ENCODE data around the gene CCRL2. TPM values are rescaled to one million over a fixed set of nuclear protein-coding genes. Genes with fewer than 3 reads are reported as not detected.

CCRL2 gene
- total RNA-seq, 4 donors from 2014 or later = 4.1 to 27.2 (median 17.0) TPM

DNA sequence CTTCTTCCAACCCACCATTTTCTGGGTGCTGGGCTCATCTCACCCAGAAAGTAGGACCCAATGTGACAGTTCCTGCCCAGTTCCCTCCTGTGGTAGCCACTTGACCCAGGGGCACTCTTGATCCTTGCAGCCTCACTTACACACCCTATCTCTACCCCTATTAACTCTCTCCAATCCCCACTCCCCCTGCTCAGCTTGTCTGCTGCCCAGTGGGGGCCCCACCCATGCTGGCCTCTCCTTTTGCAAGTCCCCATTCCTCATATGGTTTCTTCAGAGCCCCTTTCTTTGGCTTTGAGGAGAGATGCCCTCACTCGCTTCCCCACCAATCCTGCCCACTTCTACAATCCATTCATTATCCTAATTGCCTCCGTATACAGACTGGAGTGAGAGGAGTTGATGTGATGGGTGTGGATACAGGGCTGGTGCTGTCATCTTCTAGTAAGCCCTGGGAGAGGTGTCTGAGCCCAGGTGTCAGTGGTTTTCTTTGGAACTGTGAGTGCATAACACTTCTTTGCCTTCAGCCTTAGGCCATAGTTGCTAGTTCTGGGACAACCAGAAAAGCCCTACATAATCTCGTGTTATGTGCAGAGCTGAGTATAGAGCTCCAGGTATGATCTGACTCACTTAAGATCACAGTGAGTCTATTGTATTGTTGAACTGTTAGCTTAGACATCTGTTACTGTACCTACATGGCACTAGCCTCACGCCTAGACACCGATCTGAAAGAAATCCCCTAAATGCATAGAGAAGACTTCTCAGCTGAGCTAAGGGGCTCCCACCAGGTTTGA lies 41.1 kb upstream of the CCRL2 start:
- TF ChIP-seq, protein P1, sequence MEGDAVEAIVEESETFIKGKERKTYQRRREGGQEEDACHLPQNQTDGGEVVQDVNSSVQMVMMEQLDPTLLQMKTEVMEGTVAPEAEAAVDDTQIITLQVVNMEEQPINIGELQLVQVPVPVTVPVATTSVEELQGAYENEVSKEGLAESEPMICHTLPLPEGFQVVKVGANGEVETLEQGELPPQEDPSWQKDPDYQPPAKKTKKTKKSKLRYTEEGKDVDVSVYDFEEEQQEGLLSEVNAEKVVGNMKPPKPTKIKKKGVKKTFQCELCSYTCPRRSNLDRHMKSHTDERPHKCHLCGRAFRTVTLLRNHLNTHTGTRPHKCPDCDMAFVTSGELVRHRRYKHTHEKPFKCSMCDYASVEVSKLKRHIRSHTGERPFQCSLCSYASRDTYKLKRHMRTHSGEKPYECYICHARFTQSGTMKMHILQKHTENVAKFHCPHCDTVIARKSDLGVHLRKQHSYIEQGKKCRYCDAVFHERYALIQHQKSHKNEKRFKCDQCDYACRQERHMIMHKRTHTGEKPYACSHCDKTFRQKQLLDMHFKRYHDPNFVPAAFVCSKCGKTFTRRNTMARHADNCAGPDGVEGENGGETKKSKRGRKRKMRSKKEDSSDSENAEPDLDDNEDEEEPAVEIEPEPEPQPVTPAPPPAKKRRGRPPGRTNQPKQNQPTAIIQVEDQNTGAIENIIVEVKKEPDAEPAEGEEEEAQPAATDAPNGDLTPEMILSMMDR (IDR thresholded peaks at IDR 0.05; ENCODE audit: low read depth) = no peak

DNA sequence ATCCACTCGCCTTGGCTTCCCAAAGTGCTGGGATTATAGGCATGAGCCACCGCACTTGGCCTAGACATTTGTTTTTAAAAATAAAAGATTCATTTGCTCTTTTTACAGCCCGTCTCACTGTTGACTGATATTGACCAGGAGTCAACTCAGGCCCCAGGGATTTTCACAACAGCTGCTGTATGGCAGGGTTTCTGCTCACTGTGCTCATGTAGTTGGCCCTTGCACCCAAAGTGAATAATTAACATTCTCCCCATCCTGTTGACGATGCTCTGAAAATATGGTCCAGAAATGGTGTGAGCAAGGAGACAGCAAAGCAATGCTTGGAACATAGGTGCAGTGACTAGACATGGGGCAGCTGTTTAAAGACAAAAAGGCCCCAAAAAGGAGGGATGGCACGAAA lies 39.2 kb upstream of the CCRL2 start:
- TF ChIP-seq, protein P1 (IDR thresholded peaks at IDR 0.05; ENCODE audit: low read depth) = no peak

DNA sequence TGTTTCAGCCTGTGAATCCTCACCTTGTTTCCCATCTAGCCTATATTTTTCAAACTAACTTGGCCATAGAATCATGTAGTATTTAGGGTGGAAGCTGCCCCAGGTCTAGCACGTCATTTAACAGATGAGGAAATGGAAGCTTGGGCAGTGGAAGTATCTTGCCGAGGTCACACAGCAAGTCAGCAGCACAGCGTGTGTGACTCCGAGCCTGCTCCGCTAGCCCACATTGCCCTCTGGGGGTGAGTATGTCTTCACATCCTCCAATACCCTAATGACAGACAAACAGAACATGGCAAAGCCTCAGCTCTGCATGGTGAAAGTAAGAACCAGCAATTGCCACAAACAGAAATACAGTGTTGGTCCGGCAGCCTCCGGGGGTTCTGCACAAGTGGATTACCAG lies 38.5 kb upstream of the CCRL2 start:
- TF ChIP-seq, protein P1 (IDR thresholded peaks at IDR 0.05; ENCODE audit: low read depth) = no peak

DNA sequence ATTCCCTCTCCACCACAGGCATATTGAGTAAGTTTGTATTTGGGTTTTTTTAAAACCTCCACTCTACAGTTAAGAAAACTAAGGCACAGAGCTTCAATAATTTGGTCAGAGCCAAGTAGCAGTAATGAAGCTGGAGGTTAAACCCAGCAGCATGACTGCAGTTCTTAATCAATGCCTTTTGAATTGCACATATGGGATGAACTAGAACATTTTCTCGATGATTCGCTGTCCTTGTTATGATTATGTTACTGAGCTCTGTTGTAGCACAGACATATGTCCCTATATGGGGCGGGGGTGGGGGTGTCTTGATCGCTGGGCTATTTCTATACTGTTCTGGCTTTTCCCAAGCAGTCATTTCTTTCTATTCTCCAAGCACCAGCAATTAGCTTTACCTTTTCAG lies 37.9 kb upstream of the CCRL2 start:
- TF ChIP-seq, protein P1 (IDR thresholded peaks at IDR 0.05; ENCODE audit: low read depth) = no peak

DNA sequence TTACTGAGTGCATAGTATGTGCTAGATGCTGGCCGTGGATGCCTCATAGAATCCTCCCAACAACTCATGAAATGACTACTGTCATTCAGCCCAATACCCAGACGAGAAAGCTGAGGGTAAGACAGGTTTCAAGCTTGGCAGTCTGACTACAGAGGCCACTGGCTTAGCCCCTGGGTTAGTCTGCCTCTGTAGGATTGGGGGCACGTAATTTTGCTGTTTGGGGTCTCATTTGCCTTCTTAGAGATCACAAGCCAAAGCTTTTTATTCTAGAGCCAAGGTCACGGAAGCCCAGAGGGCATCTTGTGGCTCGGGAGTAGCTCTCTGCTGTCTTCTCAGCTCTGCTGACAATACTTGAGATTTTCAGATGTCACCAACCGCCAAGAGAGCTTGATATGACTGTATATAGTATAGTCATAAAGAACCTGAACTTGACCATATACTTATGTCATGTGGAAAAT lies 37.4 kb upstream of the CCRL2 start:
- TF ChIP-seq, protein P1 (IDR thresholded peaks at IDR 0.05; ENCODE audit: low read depth) = no peak

DNA sequence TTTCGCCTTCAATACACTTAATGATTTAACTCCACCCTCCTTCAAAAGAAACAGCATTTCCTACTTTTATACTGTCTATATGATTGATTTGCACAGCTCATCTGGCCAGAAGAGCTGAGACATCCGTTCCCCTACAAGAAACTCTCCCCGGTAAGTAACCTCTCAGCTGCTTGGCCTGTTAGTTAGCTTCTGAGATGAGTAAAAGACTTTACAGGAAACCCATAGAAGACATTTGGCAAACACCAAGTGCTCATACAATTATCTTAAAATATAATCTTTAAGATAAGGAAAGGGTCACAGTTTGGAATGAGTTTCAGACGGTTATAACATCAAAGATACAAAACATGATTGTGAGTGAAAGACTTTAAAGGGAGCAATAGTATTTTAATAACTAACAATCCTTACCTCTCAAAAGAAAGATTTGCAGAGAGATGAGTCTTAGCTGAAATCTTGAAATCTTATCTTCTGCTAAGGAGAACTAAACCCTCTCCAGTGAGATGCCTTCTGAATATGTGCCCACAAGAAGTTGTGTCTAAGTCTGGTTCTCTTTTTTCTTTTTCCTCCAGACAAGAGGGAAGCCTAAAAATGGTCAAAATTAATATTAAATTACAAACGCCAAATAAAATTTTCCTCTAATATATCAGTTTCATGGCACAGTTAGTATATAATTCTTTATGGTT lies 36.1 kb upstream of the CCRL2 start, which contains the start of gene CCR5:
Gene CCR5 (plus strand): TSS at position 108 of the 680 bp plus-strand sequence. CDS start 1,957 bp downstream, outside the sequence.
- TF ChIP-seq, protein P1 (IDR thresholded peaks at IDR 0.05; ENCODE audit: low read depth) = no peak

Data from subcutaneous adipose tissue (tissue), 4 donors.